SK-N-SH (cell line): ENCODE data around the gene ADORA2A.

ENCODE experiments used
- EZH2phosphoT487 ChIP-seq: fragments of 200-600 bp; sonication (generic); IDR thresholded peaks from 2 replicates; pipeline ENCODE4 v1.6.1; 2017; ENCODE audit warnings: low read depth, mixed run types, mild to moderate bottlenecking, antibody characterized with exemption, moderate library complexity, borderline replicate concordance
- TF ChIP-seq, protein P1 (sequence below): fragments of 200-600 bp; sonication (generic); IDR thresholded peaks from 2 replicates; pipeline ENCODE4 v1.6.1; 2017; ENCODE audit warnings: antibody characterized with exemption, mild to moderate bottlenecking, moderate library complexity

- TF ChIP-seq, protein P1, sequence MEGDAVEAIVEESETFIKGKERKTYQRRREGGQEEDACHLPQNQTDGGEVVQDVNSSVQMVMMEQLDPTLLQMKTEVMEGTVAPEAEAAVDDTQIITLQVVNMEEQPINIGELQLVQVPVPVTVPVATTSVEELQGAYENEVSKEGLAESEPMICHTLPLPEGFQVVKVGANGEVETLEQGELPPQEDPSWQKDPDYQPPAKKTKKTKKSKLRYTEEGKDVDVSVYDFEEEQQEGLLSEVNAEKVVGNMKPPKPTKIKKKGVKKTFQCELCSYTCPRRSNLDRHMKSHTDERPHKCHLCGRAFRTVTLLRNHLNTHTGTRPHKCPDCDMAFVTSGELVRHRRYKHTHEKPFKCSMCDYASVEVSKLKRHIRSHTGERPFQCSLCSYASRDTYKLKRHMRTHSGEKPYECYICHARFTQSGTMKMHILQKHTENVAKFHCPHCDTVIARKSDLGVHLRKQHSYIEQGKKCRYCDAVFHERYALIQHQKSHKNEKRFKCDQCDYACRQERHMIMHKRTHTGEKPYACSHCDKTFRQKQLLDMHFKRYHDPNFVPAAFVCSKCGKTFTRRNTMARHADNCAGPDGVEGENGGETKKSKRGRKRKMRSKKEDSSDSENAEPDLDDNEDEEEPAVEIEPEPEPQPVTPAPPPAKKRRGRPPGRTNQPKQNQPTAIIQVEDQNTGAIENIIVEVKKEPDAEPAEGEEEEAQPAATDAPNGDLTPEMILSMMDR = no peak
- no peak for TF ChIP-seq EZH2phosphoT487
These were observed 13.5 kb upstream of the ADORA2A start for GRCh38 chr22:24413736-24414385.
